Measurements from ENCODE around the gene SAG.

SAG gene

GRCh38 chr2:233317196-233317943, 9.8 kb downstream of the SAG start:
- Histone ChIP-seq H3K4me3 (ENCODE audit: low read length) (no peak overlapping the region), H4K20me1 (ENCODE audit: insufficient read depth, low read length) (no peaks in the 10 kb centered on the region), H3K4me1 (ENCODE audit: low read length) (peaks cover 12% of the 10 kb centered on the region), H2AFZ (ENCODE audit: low read length) (peak overlapping the region; percentile 34; the same call in 1 of the 2 replicates), H3K36me3 (replicated peaks; ENCODE audit: insufficient read depth, low read length) (no peaks in the 10 kb centered on the region), H3F3A (ENCODE audit: insufficient read depth, low read length) (peaks cover 5% of the 10 kb centered on the region; the same call in 1 of the 2 replicates), H3K79me2 (ENCODE audit: low read length) (no peaks in the 10 kb centered on the region), H3K9me3 (replicated peaks; ENCODE audit: insufficient read depth, low read length) (no peaks in the 10 kb centered on the region), H3K4me2 (ENCODE audit: low read depth, low read length) (peak overlapping the region; percentile 69), H3K9ac (ENCODE audit: low read length) (peak overlapping the region; percentile 2; the same call in 1 of the 2 replicates), H3K9me2 (replicated peaks; ENCODE audit: insufficient read depth, low read length) (no peaks in the 10 kb centered on the region), H3K27me3 (replicated peaks; ENCODE audit: insufficient read depth, low read length) (no peaks in the 10 kb centered on the region), H3K27ac (ENCODE audit: low read length) (peak overlapping the region; percentile 65; the same call in 1 of the 2 replicates)
- no peak for DNase-seq
- no peak for TF ChIP-seq CTCF (IDR thresholded peaks at IDR 0.05; ENCODE audit: low read length)
- no peak for TF ChIP-seq EZH2phosphoT487 (IDR thresholded peaks at IDR 0.05; ENCODE audit: low read length)
- no peak for TF ChIP-seq EZH2 (optimal IDR thresholded peaks at IDR 0.05; ENCODE audit: low read depth, low read length)

- Histone ChIP-seq H3K36me3 (replicated peaks; ENCODE audit: insufficient read depth, low read length) (no peaks in the 10 kb centered on the region), H3K4me1 (ENCODE audit: low read length) (peaks cover 12% of the 10 kb centered on the region), H3K4me2 (ENCODE audit: low read depth, low read length) (no peak overlapping the region), H2AFZ (ENCODE audit: low read length) (no peak overlapping the region), H3K4me3 (ENCODE audit: low read length) (no peak overlapping the region), H3F3A (ENCODE audit: insufficient read depth, low read length) (peaks cover 5% of the 10 kb centered on the region; the same call in 1 of the 2 replicates), H3K9me2 (replicated peaks; ENCODE audit: insufficient read depth, low read length) (no peaks in the 10 kb centered on the region), H3K9me3 (replicated peaks; ENCODE audit: insufficient read depth, low read length) (no peaks in the 10 kb centered on the region), H4K20me1 (ENCODE audit: insufficient read depth, low read length) (no peaks in the 10 kb centered on the region), H3K79me2 (ENCODE audit: low read length) (no peaks in the 10 kb centered on the region), H3K27ac (ENCODE audit: low read length) (no peak overlapping the region), H3K9ac (ENCODE audit: low read length) (no peak overlapping the region), H3K27me3 (replicated peaks; ENCODE audit: insufficient read depth, low read length) (no peaks in the 10 kb centered on the region)
- DNase-seq = no peak
- TF ChIP-seq EZH2 (optimal IDR thresholded peaks at IDR 0.05; ENCODE audit: low read depth, low read length) = no peak
- no peak for TF ChIP-seq CTCF (IDR thresholded peaks at IDR 0.05; ENCODE audit: low read length)
- TF ChIP-seq EZH2phosphoT487 (IDR thresholded peaks at IDR 0.05; ENCODE audit: low read length) = no peak
Observed at GRCh38 chr2:233319256-233319655, 11.6 kb downstream of the SAG start.

GRCh38 chr2:233320470-233320869, 12.9 kb downstream of the SAG start:
- H3F3A ChIP-seq (ENCODE audit: insufficient read depth, low read length) = peaks cover 5% of the 10 kb centered on the region; the same call in 1 of the 2 replicates
- H3K9ac ChIP-seq (ENCODE audit: low read length) = no peak overlapping the region
- H3K4me3 ChIP-seq (ENCODE audit: low read length) = no peak overlapping the region

More at GRCh38 chr2:233320470-233320869, 12.9 kb downstream of the SAG start:
- H3K27ac ChIP-seq (ENCODE audit: low read length) = no peak overlapping the region
- H3K27me3 ChIP-seq (replicated peaks; ENCODE audit: insufficient read depth, low read length) = no peaks in the 10 kb centered on the region
- H3K79me2 ChIP-seq (ENCODE audit: low read length) = no peaks in the 10 kb centered on the region
- H3K9me2 ChIP-seq (replicated peaks; ENCODE audit: insufficient read depth, low read length) = no peaks in the 10 kb centered on the region
- no peaks in the 10 kb centered on the region for H3K36me3 ChIP-seq (replicated peaks; ENCODE audit: insufficient read depth, low read length)
- DNase-seq = no peak
- no peaks in the 10 kb centered on the region for H4K20me1 ChIP-seq (ENCODE audit: insufficient read depth, low read length)
- no peaks in the 10 kb centered on the region for H3K9me3 ChIP-seq (replicated peaks; ENCODE audit: insufficient read depth, low read length)
- peaks cover 12% of the 10 kb centered on the region for H3K4me1 ChIP-seq (ENCODE audit: low read length)
- no peak overlapping the region for H2AFZ ChIP-seq (ENCODE audit: low read length)
- TF ChIP-seq CTCF (IDR thresholded peaks at IDR 0.05; ENCODE audit: low read length) (no peak), EZH2 (optimal IDR thresholded peaks at IDR 0.05; ENCODE audit: low read depth, low read length) (no peak), EZH2phosphoT487 (IDR thresholded peaks at IDR 0.05; ENCODE audit: low read length) (no peak)
- no peak overlapping the region for H3K4me2 ChIP-seq (ENCODE audit: low read depth, low read length)

Measured in MM.1S (cell line).